SH-SY5Y (cell line): ENCODE results near the gene C1orf94.

Experiments used
- GATA2 ChIP-seq: IDR thresholded peaks from 2 replicates; pipeline ENCODE4 v1.6.1; 2011; ENCODE audit warnings: mild to moderate bottlenecking, low read depth, low read length
- GATA3 ChIP-seq: IDR thresholded peaks from 2 replicates; pipeline ENCODE4 v1.6.1; 2011; ENCODE audit warnings: low read depth, mild to moderate bottlenecking, low read length, moderate library complexity

DNA sequence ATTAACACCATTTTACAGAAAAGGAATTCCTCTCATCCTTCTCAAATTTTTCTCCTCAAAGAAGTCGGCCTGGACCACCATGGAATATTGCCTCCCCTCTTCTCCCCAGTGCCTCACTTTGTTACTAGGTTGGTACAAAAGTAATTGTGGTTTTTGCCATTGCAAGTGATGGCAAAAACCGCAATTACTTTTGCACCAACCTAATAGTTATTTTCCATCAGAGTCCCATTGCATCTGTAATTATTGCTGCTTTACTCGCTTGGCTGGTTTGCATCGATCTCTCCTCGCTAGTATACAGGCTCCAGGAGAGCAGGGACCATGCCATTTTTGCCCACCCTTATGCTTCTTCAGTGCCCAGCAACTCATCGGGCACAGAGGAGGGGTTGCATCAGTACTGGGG is 963 bp upstream of the C1orf94 start:
- TF ChIP-seq GATA3, result no peak
- TF ChIP-seq GATA2, result no peak
